NCI-H82 treated with DMSO at 0.1 percent for 48 hours (cell line): ENCODE data around the gene PDGFRB.

Experiments used
- DNase-seq: peaks from one replicate; lab custom pipeline; 2025; ENCODE audit not compliant: unreplicated experiment; lab: John Stamatoyannopoulos, UW

PDGFRB gene

DNA sequence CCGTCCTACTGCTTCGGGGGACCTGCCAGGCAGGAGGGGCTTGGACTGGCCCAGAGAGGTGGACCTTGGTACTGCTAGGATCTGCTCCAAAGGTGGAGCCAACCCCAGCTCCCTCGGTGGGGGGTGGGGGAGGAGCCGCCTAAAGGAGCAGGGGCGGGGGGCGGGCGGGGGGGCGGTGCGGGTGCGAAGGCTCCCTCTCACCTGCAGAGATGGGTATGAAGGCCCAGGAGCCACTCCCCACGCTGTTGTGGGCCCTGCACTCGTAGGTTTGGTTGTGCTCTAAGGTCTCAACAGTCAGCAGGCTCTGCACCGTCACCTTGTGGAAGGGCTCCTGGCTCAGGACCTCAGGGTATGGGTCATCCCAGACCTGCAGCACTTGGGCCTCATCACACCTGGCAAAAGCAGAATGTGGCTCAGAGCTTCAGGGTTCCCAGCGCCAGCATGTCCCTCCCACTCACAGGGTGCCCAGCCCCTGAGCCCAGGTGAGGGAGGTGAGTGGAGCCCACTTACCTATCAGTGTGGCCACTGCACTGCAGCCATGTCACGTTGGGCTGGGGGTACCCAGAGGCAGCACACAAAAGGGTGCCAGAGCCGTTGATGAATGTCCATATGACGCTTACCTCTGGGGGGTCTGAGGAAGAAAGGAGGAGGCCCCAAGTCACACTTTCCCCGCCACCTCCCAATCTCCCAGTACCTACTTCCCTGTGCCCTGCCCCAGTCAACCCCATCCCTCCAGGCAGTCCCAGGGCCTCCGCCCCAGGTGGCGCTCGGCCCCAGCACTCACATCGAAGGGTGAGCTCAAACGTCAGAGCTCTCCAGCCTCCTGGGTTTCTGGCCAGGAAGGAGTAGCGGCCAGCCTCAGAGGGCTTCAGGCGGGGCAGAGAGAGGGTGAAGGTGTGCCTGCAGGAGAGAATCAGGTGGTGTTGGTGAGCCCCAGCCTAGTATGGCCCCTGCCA, 85.7 kb downstream of the PDGFRB start:
- DNase-seq = no peak

DNA sequence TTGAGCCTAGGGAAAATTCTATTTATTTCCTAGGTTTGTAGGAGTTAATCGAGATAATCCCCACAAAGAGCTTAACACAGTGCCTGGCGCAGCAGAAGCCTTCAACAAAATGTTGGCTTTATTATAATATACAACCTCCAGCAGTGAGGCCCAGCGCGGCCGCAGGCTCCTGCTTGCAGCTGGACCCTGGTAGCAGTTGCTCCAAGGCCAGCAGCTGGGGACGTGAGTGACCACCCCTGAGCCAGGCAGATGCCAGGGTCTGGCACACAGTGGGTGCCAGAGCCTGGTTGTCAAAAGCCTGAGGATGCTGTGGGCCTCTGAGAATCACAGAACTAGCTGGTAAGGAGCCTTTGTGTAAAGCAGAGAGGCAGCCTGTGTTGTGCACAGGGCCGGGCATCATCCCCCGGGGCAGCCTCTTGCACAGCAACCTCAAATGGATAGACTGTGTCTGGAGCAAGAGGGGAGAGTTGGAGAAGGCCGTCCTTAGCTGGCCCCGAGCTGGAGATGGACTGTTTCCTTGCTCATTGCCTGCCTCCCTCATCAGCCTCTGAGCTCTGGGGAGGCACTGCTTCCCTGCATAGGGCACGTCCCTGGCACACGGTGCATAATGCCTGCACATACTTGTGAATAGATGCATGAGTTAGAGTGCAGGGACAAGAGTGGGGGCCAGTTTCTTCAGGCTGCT, 86.5 kb downstream of the PDGFRB start:
- DNase-seq = no peak

DNA sequence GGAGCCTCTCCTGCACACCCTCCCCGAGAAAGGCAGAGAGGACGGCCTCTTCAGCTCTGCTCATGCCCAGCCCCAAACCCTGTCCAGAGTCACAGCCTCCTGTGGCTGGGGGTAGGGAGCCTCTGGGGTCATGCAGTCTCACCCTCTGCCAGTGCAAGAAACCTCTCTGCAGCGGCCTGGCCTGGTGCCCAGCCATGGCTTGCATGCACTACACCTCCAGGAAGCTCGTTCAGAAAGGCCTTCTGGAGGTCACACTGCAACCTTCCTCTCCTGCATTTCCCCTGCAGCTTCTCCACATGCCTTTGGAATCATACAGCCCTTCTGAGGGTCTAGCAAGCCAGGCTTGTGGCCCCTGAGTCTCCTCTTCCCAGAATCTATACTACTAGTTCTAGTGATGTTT, 87.2 kb downstream of the PDGFRB start:
- no peak for DNase-seq

DNA sequence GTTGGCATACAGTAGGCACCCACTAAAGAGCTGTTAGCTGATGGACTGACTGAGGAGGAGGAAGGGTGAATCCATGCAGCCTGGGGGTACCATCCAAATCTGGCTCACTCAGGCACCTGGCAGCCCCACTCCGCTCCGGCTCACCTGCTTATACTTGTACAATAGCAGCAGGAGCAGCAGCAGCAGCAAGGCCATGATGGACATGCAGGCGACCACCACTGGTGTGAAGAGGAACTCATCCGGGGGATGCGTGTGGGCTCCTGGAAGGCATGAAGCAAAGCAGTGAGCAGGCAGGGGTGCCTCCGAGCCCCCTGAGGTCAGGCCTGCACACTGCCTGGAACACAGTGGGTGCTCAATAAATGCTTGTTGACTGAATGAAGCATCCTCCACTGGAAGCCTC, 87.6 kb downstream of the PDGFRB start:
- no peak for DNase-seq

DNA sequence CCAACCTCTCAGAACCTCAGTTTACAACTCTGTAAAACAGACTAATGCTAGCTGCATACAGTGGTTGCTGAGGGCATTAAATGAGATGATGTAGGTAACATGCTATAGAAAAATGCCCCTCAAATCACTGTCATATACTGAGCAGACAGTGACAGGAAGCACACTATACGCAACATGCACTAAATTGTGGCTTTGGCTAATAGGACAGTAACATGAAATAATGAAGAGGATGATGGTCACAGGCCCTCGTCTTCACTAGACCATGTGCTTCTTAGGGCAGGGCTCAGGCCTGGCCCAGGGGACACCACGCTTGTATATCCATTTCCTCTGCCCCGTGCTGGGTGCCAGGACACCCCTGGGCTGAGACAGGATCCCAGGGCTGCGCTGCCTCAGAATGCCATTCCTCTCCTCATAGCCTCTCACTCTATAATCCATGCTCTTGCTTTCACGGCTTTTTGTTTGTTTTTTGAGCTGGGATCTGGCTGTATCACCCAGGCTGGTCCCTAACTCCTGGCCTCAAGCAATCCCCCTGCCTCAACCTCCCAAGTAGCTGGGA, 88.2 kb downstream of the PDGFRB start:
- no peak for DNase-seq

DNA sequence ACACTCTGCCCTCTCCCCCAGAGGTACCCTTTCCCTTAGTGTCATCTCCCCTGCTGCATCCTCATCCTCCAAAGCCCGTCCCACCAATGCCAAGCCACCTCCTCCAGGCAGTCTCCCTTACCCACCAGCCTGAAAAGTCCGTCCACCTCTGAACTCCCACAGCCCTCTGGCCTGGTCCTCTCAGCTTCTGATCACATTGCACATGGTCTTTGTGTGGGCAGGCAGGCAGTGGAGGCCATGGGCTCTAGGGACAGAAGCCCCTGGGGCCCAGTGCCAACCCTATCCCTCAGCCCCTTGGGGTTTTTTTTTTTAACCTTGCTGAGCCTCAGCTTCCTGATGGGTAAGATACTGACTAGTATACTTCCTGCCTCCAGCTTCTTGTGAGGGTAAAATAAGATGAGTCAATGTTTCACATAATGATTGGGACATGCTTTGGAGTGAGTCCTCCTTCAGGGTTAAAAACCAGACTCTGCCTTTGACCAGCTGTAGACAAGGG, 88.7 kb downstream of the PDGFRB start:
- DNase-seq = no peak

DNA sequence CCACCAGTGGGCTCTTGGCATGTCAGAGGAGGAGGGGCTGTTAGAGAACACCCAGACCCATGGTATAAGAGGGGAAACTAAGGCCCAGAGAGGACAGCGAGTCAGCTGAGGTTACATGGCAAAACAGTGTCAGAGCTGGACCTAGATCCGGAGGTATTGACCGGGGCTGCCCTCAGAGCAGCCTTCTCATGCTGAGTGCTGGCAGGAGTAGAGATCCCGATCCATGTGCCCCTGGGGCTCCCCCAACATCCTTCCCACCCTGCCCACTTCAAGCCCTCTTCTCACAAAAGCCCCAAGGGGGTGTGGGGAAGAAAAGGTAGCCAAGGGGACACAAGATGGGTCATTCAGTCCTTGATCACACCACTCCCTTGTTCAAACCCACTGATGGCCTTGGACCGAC, 89.2 kb downstream of the PDGFRB start:
- no peak for DNase-seq

DNA sequence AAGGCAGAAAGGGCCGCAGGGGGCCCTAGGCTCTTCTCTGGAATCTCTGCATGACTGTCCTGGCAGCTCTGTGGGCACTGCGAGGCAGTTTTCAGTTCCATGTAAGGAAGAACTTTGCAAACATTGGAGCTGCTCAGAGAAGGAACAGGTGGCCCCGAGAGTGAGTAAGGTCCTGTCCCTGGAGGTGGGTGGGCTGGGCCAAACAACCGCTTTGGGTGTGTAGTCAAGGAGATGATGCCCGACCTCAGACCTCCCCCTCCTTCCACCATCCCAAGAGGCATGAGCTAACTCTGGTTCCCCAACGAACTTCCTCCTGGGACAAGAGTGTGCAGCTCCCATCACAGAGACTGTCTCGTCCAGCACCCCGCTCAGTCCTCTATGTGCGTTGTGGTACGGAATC, 89.8 kb downstream of the PDGFRB start:
- DNase-seq = no peak

DNA sequence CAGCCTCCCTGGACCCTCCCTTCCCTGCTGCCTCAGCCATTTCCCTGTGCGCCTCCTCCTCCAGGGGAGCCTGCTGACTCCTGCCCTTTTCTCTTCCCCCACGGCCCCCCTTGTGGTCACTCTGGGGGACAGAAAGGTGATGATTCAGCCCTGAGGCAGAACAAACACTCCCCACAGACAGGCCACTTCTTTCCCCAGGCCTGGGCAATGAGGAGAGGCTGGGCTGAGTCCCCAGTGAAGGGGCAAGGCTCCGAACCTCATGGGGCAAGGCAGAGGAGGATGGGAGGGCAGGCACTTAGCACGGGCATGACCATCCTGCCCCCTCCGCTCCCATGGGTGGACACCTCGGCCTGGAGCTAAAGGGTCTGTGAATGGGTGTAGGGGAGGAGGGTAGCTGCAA, 90.3 kb downstream of the PDGFRB start:
- DNase-seq = no peak

DNA sequence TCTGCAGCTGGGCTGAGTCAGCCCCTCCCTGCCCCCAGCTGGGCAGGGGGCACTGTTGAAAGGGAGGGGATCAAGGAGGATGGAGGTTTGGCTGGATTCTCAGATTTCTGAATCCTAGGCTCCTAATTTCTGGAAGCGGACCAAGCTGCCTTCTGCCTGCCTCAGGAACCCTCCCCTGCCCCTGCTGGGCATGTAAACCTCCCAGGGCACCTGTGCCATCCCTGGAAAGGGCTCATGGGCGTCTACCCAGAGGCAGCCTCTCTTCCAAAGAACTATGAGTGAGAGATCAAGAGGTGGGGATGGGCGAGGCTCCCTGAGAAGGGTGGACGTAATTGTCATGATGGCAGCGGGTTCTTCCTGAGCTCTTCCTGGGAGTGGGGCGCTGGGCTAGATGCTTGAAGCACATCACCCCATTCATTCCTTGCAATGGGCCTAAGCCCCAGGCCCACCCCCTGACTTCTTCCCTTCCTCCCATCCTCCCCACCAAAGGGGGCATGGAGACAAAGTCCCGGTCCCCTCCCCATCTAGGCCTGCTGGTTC, 90.9 kb downstream of the PDGFRB start:
- DNase-seq = no peak
